HCEC 1CT (cell line): ENCODE data around the gene PRKACA.

ENCODE experiments used
- DNase-seq: peaks from one replicate; pipeline ENCODE4 v3.0.0-alpha.2; 2017

The PRKACA gene

DNA sequence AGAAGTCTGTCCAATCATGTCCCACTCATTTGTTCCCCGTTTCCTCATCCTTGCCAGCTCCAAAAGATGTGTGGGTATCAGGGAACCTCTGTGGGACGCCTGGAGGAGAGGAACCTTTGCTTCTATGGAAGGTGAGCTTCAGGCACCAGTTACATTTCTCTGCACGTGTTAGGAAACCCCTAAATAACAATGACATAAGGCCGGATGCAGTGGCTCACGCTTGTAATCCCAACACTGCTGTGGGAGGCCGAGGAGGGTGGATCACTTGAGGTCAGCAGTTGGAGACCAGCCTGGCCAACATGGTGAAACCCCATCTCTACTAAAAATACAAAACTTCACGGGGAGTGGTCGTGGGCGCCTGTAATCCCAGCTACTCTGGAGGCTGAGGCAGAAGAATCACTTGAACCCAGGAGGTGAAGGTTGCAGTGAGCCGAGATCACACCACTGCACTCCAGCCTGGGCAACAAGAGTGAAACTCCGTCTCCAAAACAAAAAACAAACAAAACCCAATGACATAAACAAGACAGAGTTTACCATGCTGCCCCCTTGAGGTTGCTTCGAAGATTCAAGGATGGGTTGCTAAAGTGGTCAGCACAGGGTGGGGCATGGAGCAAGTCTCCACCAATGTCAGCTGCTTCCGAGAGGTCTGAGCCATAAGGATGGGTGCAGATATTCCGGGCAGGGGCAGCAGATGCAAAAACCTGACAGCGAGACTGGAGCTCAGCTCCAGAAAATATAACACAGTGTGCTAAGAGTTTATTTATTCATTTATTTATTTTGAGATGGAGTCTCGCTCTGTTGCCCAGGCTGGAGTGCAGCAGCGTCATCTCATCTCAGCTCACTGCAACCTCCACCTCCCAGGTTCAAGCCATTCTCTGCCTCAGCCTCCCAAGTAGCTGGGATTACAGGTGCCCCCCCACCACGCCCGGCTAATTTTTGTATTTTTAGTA lies 74.6 kb downstream of the PRKACA start:
- DNase-seq, result peak; percentile 57
